Prostate gland (tissue), 2 donors: ENCODE results near the gene COPE.

Source experiments
- CTCF ChIP-seq, 4 experiments: fragments of 200-600 bp in 2 of 4; fragments of 450-650 bp in 2 of 4; sonication (generic) in 2 of 4; IDR thresholded peaks; 1 replicate in 3 of 4; 2 replicates in 1 of 4; pipeline ENCODE4 v1.5.1; 2016 to 2019; ENCODE audit warnings: antibody characterized with exemption in 4 of 4, mild to moderate bottlenecking in 2 of 4, moderate library complexity in 2 of 4
- POLR2A ChIP-seq: fragments of 450-650 bp; IDR thresholded peaks from one replicate; pipeline ENCODE4 v1.6.1; 2016; ENCODE audit warnings: antibody characterized with exemption, mild to moderate bottlenecking
- POLR2AphosphoS5 ChIP-seq: sonication (generic); formaldehyde crosslinking; IDR thresholded peaks from one replicate; pipeline ENCODE4 v1.6.1; 2017; ENCODE audit warnings: antibody characterized with exemption

GRCh38 chr19:18896421-18896841, 22.8 kb downstream of the COPE start:
- TF ChIP-seq POLR2AphosphoS5: no peak
- TF ChIP-seq CTCF (IDR thresholded peaks at IDR 0.05): no peak
- TF ChIP-seq POLR2A: no peak
